HG03095 (cell line): ENCODE data around the gene POMGNT2.

Source experiments
- ATAC-seq: cut with Tn5 transposase; IDR thresholded peaks from one replicate; pipeline ENCODE4 v1.9.1; 2021; ENCODE audit warnings: moderate library complexity; ENCODE audit not compliant: unreplicated experiment

POMGNT2 gene

GRCh38 chr3:43105596-43106292 lies at the start of gene POMGNT2:
Gene POMGNT2, minus strand, starts transcription at chr3:43106079. Its CDS starts 24,648 bp downstream, at chr3:43081431.
- peak; percentile 92 for ATAC-seq

- ATAC-seq, result no peak
Measured at GRCh38 chr3:43154980-43155379, 49.1 kb upstream of the POMGNT2 start.

GRCh38 chr3:43153216-43154083 lies 47.6 kb upstream of the POMGNT2 start:
- no peak for ATAC-seq

GRCh38 chr3:43152649-43153048 lies 46.8 kb upstream of the POMGNT2 start:
- no peak for ATAC-seq

GRCh38 chr3:43148033-43148432 lies 42.2 kb upstream of the POMGNT2 start:
- no peak for ATAC-seq

- no peak for ATAC-seq
Measured at GRCh38 chr3:43146599-43146998, 40.7 kb upstream of the POMGNT2 start.

- no peak for ATAC-seq
Measured at GRCh38 chr3:43144761-43145490, 39.0 kb upstream of the POMGNT2 start.

GRCh38 chr3:43142472-43142871 lies 36.6 kb upstream of the POMGNT2 start:
- no peak for ATAC-seq

GRCh38 chr3:43138488-43139231 lies 32.8 kb upstream of the POMGNT2 start:
- ATAC-seq, result no peak

GRCh38 chr3:43132870-43133636 lies 27.2 kb upstream of the POMGNT2 start:
- no peak for ATAC-seq

- ATAC-seq, result no peak
Measured at GRCh38 chr3:43132193-43132592, 26.3 kb upstream of the POMGNT2 start.

GRCh38 chr3:43128464-43128863 lies 22.6 kb upstream of the POMGNT2 start:
- no peak for ATAC-seq

GRCh38 chr3:43126536-43126935 lies 20.7 kb upstream of the POMGNT2 start:
- no peak for ATAC-seq

- ATAC-seq, result no peak
Measured at GRCh38 chr3:43123895-43124294, 18.0 kb upstream of the POMGNT2 start.

GRCh38 chr3:43120937-43121336 lies 15.1 kb upstream of the POMGNT2 start:
- ATAC-seq, result no peak

- no peak for ATAC-seq
Measured at GRCh38 chr3:43117257-43117656, 11.4 kb upstream of the POMGNT2 start.

- ATAC-seq, result no peak
Measured at GRCh38 chr3:43113671-43114070, 7.8 kb upstream of the POMGNT2 start.

GRCh38 chr3:43106293-43106628 lies 382 bp upstream of the POMGNT2 start:
- no peak for ATAC-seq

GRCh38 chr3:43104660-43105595 lies 951 bp downstream of the POMGNT2 start:
- no peak for ATAC-seq
